Mesenchymal stem cell (in vitro differentiated cells and primary cell): ENCODE data around the gene SMIM35.

Experiments
- DNase-seq: peaks from one replicate; pipeline ENCODE4 v3.0.0-alpha.2; 2013
- H2AFZ ChIP-seq: one replicate; pipeline ENCODE4 v1.6.1; 2013; ENCODE audit warnings: low read depth, mild to moderate bottlenecking, control low read depth, inconsistent platforms, low read length, moderate library complexity
- H2AK5ac ChIP-seq: 2 replicates; pipeline ENCODE4 v1.6.1; 2013; ENCODE audit warnings: low read length, moderate library complexity, mild to moderate bottlenecking, inconsistent platforms; ENCODE audit not compliant: severe bottlenecking
- H2BK120ac ChIP-seq: one replicate; pipeline ENCODE4 v1.6.1; 2013; ENCODE audit warnings: low read depth, mild to moderate bottlenecking, inconsistent platforms, low read length, moderate library complexity
- H2BK12ac ChIP-seq, 2 experiments: one replicate each; pipeline ENCODE4 v1.6.1; 2013; ENCODE audit warnings: inconsistent platforms in 2 of 2, low read length in 2 of 2, mild to moderate bottlenecking in 2 of 2, moderate library complexity in 2 of 2, control low read depth in 1 of 2
- H2BK15ac ChIP-seq: one replicate; pipeline ENCODE4 v1.6.1; 2013; ENCODE audit warnings: mild to moderate bottlenecking, low read depth, inconsistent platforms; ENCODE audit not compliant: poor library complexity, severe bottlenecking
- H2BK5ac ChIP-seq: 2 replicates; pipeline ENCODE4 v1.6.1; 2013; ENCODE audit warnings: low read depth, mild to moderate bottlenecking, low read length, control low read depth, inconsistent platforms; ENCODE audit not compliant: poor library complexity, severe bottlenecking
- H3K14ac ChIP-seq, 2 experiments: one replicate each; pipeline ENCODE4 v1.6.1; 2013; ENCODE audit warnings: inconsistent platforms in 2 of 2, low read length in 2 of 2, control low read depth in 1 of 2, mild to moderate bottlenecking in 1 of 2, moderate library complexity in 1 of 2
- H3K18ac ChIP-seq, 2 experiments: one replicate each; pipeline ENCODE4 v1.6.1; 2013; ENCODE audit warnings: inconsistent platforms in 2 of 2, low read length in 2 of 2, control low read depth in 1 of 2, low read depth in 1 of 2, mild to moderate bottlenecking in 1 of 2
- H3K23ac ChIP-seq, 2 experiments: one replicate each; pipeline ENCODE4 v1.6.1; 2013; ENCODE audit warnings: inconsistent platforms in 2 of 2, low read length in 2 of 2, mild to moderate bottlenecking in 2 of 2, moderate library complexity in 2 of 2, control low read depth in 1 of 2
- H3K27ac ChIP-seq: 2 replicates; pipeline ENCODE4 v1.5.1; 2013; ENCODE audit warnings: mild to moderate bottlenecking, moderate library complexity, low read length, control low read depth, inconsistent platforms; ENCODE audit not compliant: poor library complexity, severe bottlenecking
- H3K27me3 ChIP-seq, 2 experiments: 2 replicates each; pipeline versions ENCODE4 v1.6.1 to v1.7.0; 2013; ENCODE audit warnings: low read length in 2 of 2, mild to moderate bottlenecking in 2 of 2, moderate library complexity in 2 of 2, control low read depth in 1 of 2, inconsistent platforms in 1 of 2; ENCODE audit not compliant: control insufficient read depth in 1 of 2, insufficient read depth in 1 of 2
- H3K36me3 ChIP-seq, 2 experiments: 2 replicates each; pipeline versions ENCODE4 v1.6.1 to v1.7.0; 2013; ENCODE audit warnings: low read length in 2 of 2, control low read depth in 1 of 2, inconsistent platforms in 1 of 2, low read depth in 1 of 2, mild to moderate bottlenecking in 1 of 2; ENCODE audit not compliant: insufficient read depth in 2 of 2, control insufficient read depth in 1 of 2
- H3K4ac ChIP-seq, 2 experiments: one replicate each; pipeline ENCODE4 v1.6.1; 2013; ENCODE audit warnings: inconsistent platforms in 2 of 2, low read length in 2 of 2, mild to moderate bottlenecking in 2 of 2, moderate library complexity in 2 of 2, control low read depth in 1 of 2, low read depth in 1 of 2
- H3K4me1 ChIP-seq: 2 replicates; pipeline ENCODE4 v1.6.1; 2013; ENCODE audit warnings: low read depth, low read length, control low read depth; ENCODE audit not compliant: control insufficient read depth, insufficient read depth
- H3K4me2 ChIP-seq: 2 replicates; pipeline ENCODE4 v1.6.1; 2013; ENCODE audit warnings: low read length, mild to moderate bottlenecking, inconsistent platforms; ENCODE audit not compliant: poor library complexity, severe bottlenecking
- H3K4me3 ChIP-seq, 2 experiments: 2 replicates each; pipeline versions ENCODE4 v1.5.1 to v1.7.0; 2013; ENCODE audit warnings: low read length in 2 of 2, mild to moderate bottlenecking in 2 of 2, control low read depth in 1 of 2, low read depth in 1 of 2; ENCODE audit not compliant: insufficient read depth in 1 of 2
- H3K79me1 ChIP-seq: replicated peaks from 2 replicates; pipeline ENCODE4 v1.6.1; 2013; ENCODE audit warnings: mild to moderate bottlenecking, control low read depth, low read length, inconsistent platforms; ENCODE audit not compliant: poor library complexity, severe bottlenecking
- H3K9ac ChIP-seq: 2 replicates; pipeline ENCODE4 v1.7.0; 2013; ENCODE audit warnings: mild to moderate bottlenecking, low read length, moderate library complexity
- H3K9me3 ChIP-seq: 2 replicates; pipeline ENCODE4 v1.7.0; 2013; ENCODE audit warnings: mild to moderate bottlenecking, low read length; ENCODE audit not compliant: control insufficient read depth
- H4K8ac ChIP-seq: one replicate; pipeline ENCODE4 v1.6.1; 2013; ENCODE audit warnings: inconsistent platforms, mild to moderate bottlenecking, low read length, moderate library complexity
- H4K91ac ChIP-seq: one replicate; pipeline ENCODE4 v1.6.1; 2013; ENCODE audit warnings: mild to moderate bottlenecking, low read length, inconsistent platforms
- WGBS: methylation state at CpG from one replicate; pipeline ENCODE4 v1.1.7; 2013; ENCODE audit warnings: mixed read lengths; 5-methylcytosine and 5-hydroxymethylcytosine counted together

SMIM35 gene

DNA sequence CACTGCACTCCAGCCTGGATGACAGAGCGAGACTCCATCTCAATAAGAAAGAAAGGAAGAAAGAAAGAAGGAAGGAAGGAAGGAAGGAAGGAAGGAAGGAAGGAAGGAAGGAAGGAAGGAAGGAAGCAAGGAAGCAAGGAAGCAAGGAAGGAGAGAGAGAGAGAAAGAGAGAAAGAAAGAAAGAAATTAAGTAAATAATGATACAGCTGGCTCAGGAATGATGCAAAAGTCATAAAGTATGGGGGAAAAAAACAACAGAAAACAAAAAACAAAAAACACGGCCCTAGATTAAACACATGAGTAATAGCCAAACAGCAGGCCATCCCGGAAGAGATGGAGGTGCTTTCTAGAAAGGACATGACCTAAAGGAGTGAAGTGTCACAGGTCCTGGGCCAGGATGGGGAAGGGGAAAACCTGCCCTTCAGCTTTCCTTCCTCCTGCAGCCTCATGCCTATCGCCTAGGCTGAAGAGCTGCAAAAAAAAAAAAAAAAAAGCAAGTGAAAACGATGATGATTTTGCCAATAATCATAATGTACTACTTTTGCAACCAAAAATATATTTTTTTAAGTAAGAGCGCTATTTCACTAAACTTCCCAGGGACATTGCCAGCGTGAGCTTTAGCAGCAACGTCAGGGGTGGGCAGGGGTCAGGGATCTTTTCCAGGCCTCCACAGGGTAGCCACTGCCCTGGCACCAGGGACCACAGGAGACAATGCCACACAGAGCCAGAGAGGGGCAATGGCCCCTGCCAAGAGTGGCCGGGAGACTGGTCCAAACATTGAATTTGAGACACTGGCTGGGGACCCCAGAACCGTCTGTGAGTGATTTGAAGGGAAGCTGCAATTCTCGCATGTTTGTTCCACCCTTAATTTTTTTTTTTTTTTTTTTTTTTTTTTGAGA lies 38.0 kb downstream of the SMIM35 start:
- H2AFZ ChIP-seq: no peak overlapping the region
- no peaks in the 10 kb centered on the region for H3K9me3 ChIP-seq
- H3K27ac ChIP-seq: no peak overlapping the region
- no peak overlapping the region for H4K8ac ChIP-seq
- no peak overlapping the region for H3K9ac ChIP-seq
- H2BK5ac ChIP-seq: no peak overlapping the region
- no peak overlapping the region for H3K4me2 ChIP-seq
- no peak overlapping the region for H2BK12ac ChIP-seq
- no peaks in the 10 kb centered on the region for H3K79me1 ChIP-seq
- no peak overlapping the region for H2AK5ac ChIP-seq
- no peak overlapping the region for H3K18ac ChIP-seq
- no peak overlapping the region for H3K4ac ChIP-seq
- no peak overlapping the region for H2BK15ac ChIP-seq
- no peak overlapping the region for H3K4me3 ChIP-seq
- WGBS: 85% methylated on average over 7 of the region's 11 CpGs
- no peak overlapping the region for H4K91ac ChIP-seq
- no peaks in the 10 kb centered on the region for H3K4me1 ChIP-seq
- H3K23ac ChIP-seq: no peak overlapping the region
- H3K27me3 ChIP-seq: peaks cover 43 to 50% of the 10 kb centered on the region in 2 experiments
- no peak for DNase-seq
- no peaks in the 10 kb centered on the region for H3K36me3 ChIP-seq
- H3K14ac ChIP-seq: no peak overlapping the region
- H2BK120ac ChIP-seq: no peak overlapping the region

- Histone ChIP-seq H3K9ac (no peak overlapping the region), H3K14ac (no peak overlapping the region), H2AFZ (no peak overlapping the region), H2AK5ac (no peak overlapping the region), H3K18ac (no peak overlapping the region), H3K4me2 (no peak overlapping the region), H4K8ac (no peak overlapping the region), H4K91ac (no peak overlapping the region), H3K4me1 (no peaks in the 10 kb centered on the region), H2BK5ac (no peak overlapping the region), H3K4ac (no peak overlapping the region), H3K79me1 (no peaks in the 10 kb centered on the region), H2BK15ac (no peak overlapping the region), H2BK12ac (no peak overlapping the region), H3K9me3 (no peaks in the 10 kb centered on the region), H3K4me3 (no peak overlapping the region), H3K36me3 (no peaks in the 10 kb centered on the region), H2BK120ac (no peak overlapping the region), H3K27ac (no peak overlapping the region), H3K27me3 (peaks cover 43 to 53% of the 10 kb centered on the region in 2 experiments), H3K23ac (no peak overlapping the region)
- no peak for DNase-seq
- 82% methylated on average over 1 of the region's 4 CpGs for WGBS
Measured at GRCh38 chr11:118047749-118048148, 39.0 kb downstream of the SMIM35 start.

- no peaks in the 10 kb centered on the region for H3K4me1 ChIP-seq
- H3K23ac ChIP-seq: no peak overlapping the region
- no peak overlapping the region for H2BK15ac ChIP-seq
- no peak overlapping the region for H3K14ac ChIP-seq
- H3K4ac ChIP-seq: no peak overlapping the region
- H3K27ac ChIP-seq: no peak overlapping the region
- H3K4me3 ChIP-seq: no peak overlapping the region
- H4K8ac ChIP-seq: no peak overlapping the region
- no peak for DNase-seq
- no peak overlapping the region for H2BK12ac ChIP-seq
- H3K9ac ChIP-seq: no peak overlapping the region
- no peak overlapping the region for H2AFZ ChIP-seq
- no peak overlapping the region for H2BK120ac ChIP-seq
- H3K36me3 ChIP-seq: no peaks in the 10 kb centered on the region
- H4K91ac ChIP-seq: no peak overlapping the region
- H3K9me3 ChIP-seq: no peaks in the 10 kb centered on the region
- H3K18ac ChIP-seq: no peak overlapping the region
- no peaks in the 10 kb centered on the region for H3K79me1 ChIP-seq
- 82% methylated on average over 6 of the region's 8 CpGs for whole genome bisulfite sequencing
- no peak overlapping the region for H3K4me2 ChIP-seq
- H2BK5ac ChIP-seq: no peak overlapping the region
- peaks cover 43 to 53% of the 10 kb centered on the region in 2 experiments for H3K27me3 ChIP-seq
- no peak overlapping the region for H2AK5ac ChIP-seq
Measured at GRCh38 chr11:118046964-118047700, 39.6 kb downstream of the SMIM35 start.
